ENCODE results near the gene ZRANB2.

Gene ZRANB2

DNA sequence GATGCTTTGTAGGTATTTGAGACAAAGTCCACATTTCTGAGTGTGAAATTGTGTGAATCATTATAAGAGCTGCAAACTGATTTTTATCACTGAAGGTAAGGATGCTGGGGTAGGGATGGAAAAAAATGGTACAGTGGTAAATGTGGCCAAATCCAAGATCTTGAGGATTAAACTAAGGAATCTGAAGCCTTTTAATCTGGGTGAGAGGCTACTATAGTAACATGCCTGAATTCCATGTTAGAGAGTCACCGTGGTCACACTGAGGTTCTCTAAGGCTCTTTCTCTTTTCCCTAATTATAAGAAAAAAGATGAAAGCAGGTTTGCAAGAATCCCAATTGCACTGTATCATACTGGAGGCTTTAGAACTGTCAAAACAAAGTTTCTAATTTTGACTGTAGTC is 50.8 kb downstream of the ZRANB2 start (continued):
- TF ChIP-seq, protein P1, sequence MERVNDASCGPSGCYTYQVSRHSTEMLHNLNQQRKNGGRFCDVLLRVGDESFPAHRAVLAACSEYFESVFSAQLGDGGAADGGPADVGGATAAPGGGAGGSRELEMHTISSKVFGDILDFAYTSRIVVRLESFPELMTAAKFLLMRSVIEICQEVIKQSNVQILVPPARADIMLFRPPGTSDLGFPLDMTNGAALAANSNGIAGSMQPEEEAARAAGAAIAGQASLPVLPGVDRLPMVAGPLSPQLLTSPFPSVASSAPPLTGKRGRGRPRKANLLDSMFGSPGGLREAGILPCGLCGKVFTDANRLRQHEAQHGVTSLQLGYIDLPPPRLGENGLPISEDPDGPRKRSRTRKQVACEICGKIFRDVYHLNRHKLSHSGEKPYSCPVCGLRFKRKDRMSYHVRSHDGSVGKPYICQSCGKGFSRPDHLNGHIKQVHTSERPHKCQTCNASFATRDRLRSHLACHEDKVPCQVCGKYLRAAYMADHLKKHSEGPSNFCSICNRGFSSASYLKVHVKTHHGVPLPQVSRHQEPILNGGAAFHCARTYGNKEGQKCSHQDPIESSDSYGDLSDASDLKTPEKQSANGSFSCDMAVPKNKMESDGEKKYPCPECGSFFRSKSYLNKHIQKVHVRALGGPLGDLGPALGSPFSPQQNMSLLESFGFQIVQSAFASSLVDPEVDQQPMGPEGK (tag by site-specific recombination; IDR thresholded peaks at IDR 0.05), result no peak
- no peak for TF ChIP-seq ZSCAN16 (tag by site-specific recombination; IDR thresholded peaks at IDR 0.05)
- TF ChIP-seq ZNF211 (tag by site-specific recombination; IDR thresholded peaks at IDR 0.05; ENCODE audit: low read depth), result no peak
- TF ChIP-seq, protein P2, sequence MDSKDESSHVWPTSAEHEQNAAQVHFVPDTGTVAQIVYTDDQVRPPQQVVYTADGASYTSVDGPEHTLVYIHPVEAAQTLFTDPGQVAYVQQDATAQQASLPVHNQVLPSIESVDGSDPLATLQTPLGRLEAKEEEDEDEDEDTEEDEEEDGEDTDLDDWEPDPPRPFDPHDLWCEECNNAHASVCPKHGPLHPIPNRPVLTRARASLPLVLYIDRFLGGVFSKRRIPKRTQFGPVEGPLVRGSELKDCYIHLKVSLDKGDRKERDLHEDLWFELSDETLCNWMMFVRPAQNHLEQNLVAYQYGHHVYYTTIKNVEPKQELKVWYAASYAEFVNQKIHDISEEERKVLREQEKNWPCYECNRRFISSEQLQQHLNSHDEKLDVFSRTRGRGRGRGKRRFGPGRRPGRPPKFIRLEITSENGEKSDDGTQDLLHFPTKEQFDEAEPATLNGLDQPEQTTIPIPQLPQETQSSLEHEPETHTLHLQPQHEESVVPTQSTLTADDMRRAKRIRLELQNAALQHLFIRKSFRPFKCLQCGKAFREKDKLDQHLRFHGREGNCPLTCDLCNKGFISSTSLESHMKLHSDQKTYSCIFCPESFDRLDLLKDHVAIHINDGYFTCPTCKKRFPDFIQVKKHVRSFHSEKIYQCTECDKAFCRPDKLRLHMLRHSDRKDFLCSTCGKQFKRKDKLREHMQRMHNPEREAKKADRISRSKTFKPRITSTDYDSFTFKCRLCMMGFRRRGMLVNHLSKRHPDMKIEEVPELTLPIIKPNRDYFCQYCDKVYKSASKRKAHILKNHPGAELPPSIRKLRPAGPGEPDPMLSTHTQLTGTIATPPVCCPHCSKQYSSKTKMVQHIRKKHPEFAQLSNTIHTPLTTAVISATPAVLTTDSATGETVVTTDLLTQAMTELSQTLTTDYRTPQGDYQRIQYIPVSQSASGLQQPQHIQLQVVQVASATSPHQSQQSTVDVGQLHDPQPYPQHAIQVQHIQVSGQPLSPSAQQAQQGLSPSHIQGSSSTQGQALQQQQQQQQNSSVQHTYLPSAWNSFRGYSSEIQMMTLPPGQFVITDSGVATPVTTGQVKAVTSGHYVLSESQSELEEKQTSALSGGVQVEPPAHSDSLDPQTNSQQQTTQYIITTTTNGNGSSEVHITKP (tag by site-specific recombination; IDR thresholded peaks at IDR 0.05), result no peak
- TF ChIP-seq GLIS2 (tag by site-specific recombination; IDR thresholded peaks at IDR 0.05), result no peak
- TF ChIP-seq, protein P3, sequence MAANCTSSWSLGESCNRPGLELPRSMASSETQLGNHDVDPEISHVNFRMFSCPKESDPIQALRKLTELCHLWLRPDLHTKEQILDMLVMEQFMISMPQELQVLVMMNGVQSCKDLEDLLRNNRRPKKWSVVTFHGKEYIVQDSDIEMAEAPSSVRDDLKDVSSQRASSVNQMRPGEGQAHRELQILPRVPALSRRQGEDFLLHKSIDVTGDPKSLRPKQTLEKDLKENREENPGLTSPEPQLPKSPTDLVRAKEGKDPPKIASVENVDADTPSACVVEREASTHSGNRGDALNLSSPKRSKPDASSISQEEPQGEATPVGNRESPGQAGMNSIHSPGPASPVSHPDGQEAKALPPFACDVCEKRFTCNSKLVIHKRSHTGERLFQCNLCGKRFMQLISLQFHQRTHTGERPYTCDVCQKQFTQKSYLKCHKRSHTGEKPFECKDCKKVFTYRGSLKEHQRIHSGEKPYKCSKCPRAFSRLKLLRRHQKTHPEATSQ (tag by site-specific recombination; IDR thresholded peaks at IDR 0.05), result no peak
- TF ChIP-seq, protein P4, sequence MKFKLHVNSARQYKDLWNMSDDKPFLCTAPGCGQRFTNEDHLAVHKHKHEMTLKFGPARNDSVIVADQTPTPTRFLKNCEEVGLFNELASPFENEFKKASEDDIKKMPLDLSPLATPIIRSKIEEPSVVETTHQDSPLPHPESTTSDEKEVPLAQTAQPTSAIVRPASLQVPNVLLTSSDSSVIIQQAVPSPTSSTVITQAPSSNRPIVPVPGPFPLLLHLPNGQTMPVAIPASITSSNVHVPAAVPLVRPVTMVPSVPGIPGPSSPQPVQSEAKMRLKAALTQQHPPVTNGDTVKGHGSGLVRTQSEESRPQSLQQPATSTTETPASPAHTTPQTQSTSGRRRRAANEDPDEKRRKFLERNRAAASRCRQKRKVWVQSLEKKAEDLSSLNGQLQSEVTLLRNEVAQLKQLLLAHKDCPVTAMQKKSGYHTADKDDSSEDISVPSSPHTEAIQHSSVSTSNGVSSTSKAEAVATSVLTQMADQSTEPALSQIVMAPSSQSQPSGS (tag by site-specific recombination; IDR thresholded peaks at IDR 0.05; ENCODE audit: low read depth), result no peak
- TF ChIP-seq MYNN (tag by site-specific recombination; IDR thresholded peaks at IDR 0.05; ENCODE audit: borderline replicate concordance), result no peak
- TF ChIP-seq ZNF785 (tag by site-specific recombination; IDR thresholded peaks at IDR 0.05), result no peak
- TF ChIP-seq, protein P5, sequence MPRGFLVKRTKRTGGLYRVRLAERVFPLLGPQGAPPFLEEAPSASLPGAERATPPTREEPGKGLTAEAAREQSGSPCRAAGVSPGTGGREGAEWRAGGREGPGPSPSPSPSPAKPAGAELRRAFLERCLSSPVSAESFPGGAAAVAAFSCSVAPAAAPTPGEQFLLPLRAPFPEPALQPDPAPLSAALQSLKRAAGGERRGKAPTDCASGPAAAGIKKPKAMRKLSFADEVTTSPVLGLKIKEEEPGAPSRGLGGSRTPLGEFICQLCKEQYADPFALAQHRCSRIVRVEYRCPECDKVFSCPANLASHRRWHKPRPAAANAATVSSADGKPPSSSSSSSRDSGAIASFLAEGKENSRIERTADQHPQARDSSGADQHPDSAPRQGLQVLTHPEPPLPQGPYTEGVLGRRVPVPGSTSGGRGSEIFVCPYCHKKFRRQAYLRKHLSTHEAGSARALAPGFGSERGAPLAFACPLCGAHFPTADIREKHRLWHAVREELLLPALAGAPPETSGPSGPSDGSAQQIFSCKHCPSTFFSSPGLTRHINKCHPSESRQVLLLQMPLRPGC (tag by site-specific recombination; IDR thresholded peaks at IDR 0.05), result no peak
- TF ChIP-seq SP7 (tag by site-specific recombination; IDR thresholded peaks at IDR 0.05), result no peak

DNA sequence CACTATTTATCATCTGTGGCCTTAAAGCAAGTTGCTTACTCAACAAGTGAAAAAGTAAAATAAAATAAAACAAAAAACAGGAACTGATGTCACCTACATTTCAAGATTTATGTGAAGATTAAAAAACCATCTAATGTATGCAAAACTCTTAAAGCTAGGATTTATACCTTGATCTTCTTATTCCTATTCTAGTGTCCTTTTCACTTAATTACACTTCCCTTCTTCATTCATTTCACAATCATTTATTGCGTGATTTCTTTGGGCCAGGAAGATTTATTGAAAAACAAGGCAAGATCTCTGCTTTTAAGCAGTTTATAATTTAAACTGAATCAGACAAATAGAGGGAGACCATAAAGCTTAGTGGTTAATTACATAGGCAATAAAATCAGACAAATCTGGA is 51.9 kb downstream of the ZRANB2 start:
- no peak overlapping the region for H3K27ac ChIP-seq (ENCODE audit: extremely low read depth, low read depth, low read length)
- no peaks in the 10 kb centered on the region for H3K9me3 ChIP-seq (ENCODE audit: control insufficient read depth, insufficient read depth, low read depth, low read length)
- ChIA-PET POLR2A (no interaction called here), CTCF (no interaction called here)
- no peaks in the 10 kb centered on the region for H3K36me3 ChIP-seq (ENCODE audit: control insufficient read depth in 2 of 2, insufficient read depth in 1 of 2, low read length in 2 of 2)
- H3K4me1 ChIP-seq (ENCODE audit: control insufficient read depth, insufficient read depth, low read length), result no peaks in the 10 kb centered on the region
- H3K4me3 ChIP-seq (ENCODE audit: low read depth, low read length), result no peak overlapping the region
- no peak for TF ChIP-seq ZBTB8A (tag by site-specific recombination; IDR thresholded peaks at IDR 0.05)
- no peak for TF ChIP-seq ZNF121 (tag by site-specific recombination; IDR thresholded peaks at IDR 0.05)
- no peak for TF ChIP-seq BCL11A (tag by site-specific recombination; IDR thresholded peaks at IDR 0.05; ENCODE audit: low read depth)
- TF ChIP-seq, protein P6, sequence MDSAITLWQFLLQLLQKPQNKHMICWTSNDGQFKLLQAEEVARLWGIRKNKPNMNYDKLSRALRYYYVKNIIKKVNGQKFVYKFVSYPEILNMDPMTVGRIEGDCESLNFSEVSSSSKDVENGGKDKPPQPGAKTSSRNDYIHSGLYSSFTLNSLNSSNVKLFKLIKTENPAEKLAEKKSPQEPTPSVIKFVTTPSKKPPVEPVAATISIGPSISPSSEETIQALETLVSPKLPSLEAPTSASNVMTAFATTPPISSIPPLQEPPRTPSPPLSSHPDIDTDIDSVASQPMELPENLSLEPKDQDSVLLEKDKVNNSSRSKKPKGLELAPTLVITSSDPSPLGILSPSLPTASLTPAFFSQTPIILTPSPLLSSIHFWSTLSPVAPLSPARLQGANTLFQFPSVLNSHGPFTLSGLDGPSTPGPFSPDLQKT (IDR thresholded peaks at IDR 0.05; ENCODE audit: borderline replicate concordance, low read depth, low read length), result no peak
- TF ChIP-seq, protein P7, sequence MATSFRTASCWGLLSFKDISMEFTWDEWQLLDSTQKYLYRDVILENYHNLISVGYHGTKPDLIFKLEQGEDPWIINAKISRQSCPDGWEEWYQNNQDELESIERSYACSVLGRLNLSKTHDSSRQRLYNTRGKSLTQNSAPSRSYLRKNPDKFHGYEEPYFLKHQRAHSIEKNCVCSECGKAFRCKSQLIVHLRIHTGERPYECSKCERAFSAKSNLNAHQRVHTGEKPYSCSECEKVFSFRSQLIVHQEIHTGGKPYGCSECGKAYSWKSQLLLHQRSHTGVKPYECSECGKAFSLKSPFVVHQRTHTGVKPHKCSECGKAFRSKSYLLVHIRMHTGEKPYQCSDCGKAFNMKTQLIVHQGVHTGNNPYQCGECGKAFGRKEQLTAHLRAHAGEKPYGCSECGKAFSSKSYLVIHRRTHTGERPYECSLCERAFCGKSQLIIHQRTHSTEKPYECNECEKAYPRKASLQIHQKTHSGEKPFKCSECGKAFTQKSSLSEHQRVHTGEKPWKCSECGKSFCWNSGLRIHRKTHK (tag by site-specific recombination; IDR thresholded peaks at IDR 0.05), result no peak
- no peak for TF ChIP-seq ZNF433 (tag by site-specific recombination; IDR thresholded peaks at IDR 0.05; ENCODE audit: low read depth)
- TF ChIP-seq KLF7 (tag by site-specific recombination; IDR thresholded peaks at IDR 0.05; ENCODE audit: borderline replicate concordance), result no peak
- no peak for TF ChIP-seq ZNF792 (tag by site-specific recombination; IDR thresholded peaks at IDR 0.05)
